Sigmoid colon (tissue), 7 donors: ENCODE results near the gene SLC4A1. TPM values are rescaled to one million over a fixed set of nuclear protein-coding genes. Genes with fewer than 3 reads are reported as not detected.
A peak's percentile ranks its signal among the peaks of the same experiment; 100 is the strongest.

Experiments used
- DNase-seq: peaks from one replicate; pipeline ENCODE4 v3.0.0-alpha.2; 2019
- H3K27ac ChIP-seq, 4 donors: fragments of 200-600 bp; sonication (generic); one replicate each; pipeline ENCODE4 v1.5.1; 2016 to 2019; ENCODE audit warnings: mild to moderate bottlenecking in 1 of 4
- H3K27me3 ChIP-seq, 3 donors: fragments of 200-600 bp; sonication (generic); one replicate each; pipeline ENCODE4 v1.5.1; 2019; ENCODE audit warnings: mild to moderate bottlenecking in 1 of 3
- H3K36me3 ChIP-seq, 4 donors: fragments of 200-600 bp; sonication (generic); one replicate each; pipeline ENCODE4 v1.5.1; 2016 to 2019
- H3K4me1 ChIP-seq, 4 donors: fragments of 200-600 bp; sonication (generic); one replicate each; pipeline ENCODE4 v1.5.1; 2017 to 2019
- H3K4me3 ChIP-seq, 4 donors: fragments of 200-600 bp; sonication (generic); one replicate each; pipeline ENCODE4 v1.5.1; 2017 to 2019; ENCODE audit warnings: mild to moderate bottlenecking in 2 of 4, moderate library complexity in 1 of 4
- H3K9me3 ChIP-seq, 4 donors: fragments of 200-600 bp in 3 of 4; sonication (generic) in 3 of 4; one replicate each; pipeline versions ENCODE4 v1.5.1 to v1.6.1; 2013 to 2019
- EP300 ChIP-seq, 4 donors: sonication (generic); formaldehyde crosslinking; IDR thresholded peaks; one replicate each; pipeline ENCODE4 v1.6.1; 2017; ENCODE audit warnings: antibody characterized with exemption in 4 of 4
- POLR2A ChIP-seq, 2 donors: fragments of 450-650 bp; IDR thresholded peaks; one replicate each; pipeline ENCODE4 v1.6.1; 2016; ENCODE audit warnings: antibody characterized with exemption in 2 of 2, mild to moderate bottlenecking in 2 of 2, moderate library complexity in 2 of 2
- POLR2AphosphoS5 ChIP-seq, 4 donors: sonication (generic); formaldehyde crosslinking; IDR thresholded peaks; one replicate each; pipeline ENCODE4 v1.6.1; 2017; ENCODE audit warnings: antibody characterized with exemption in 4 of 4
- WGBS, 2 donors: extraction: QIAGEN DNeasy Blood & Tissue Kit; methylation state at CpG; one replicate each; pipeline ENCODE4 v1.1.7; 2013; 5-methylcytosine and 5-hydroxymethylcytosine counted together
- intact Hi-C: fragments of 100-400 bp; cut with DNase I; formaldehyde crosslinking; loops from one replicate; pipeline ENCODE4 v1.15.1; 2023
- polyA plus RNA-seq, 3 donors: library from polyadenylated mRNA; stranded (reverse); fragments of 200-250 nt; gene quantifications; one replicate each; pipeline ENCODE4 v1.2.3, GENCODE V29; 2013
- total RNA-seq, 4 donors: library from RNA; depleted of rRNA; stranded (reverse); fragments of >200 nt; gene quantifications; one replicate each; pipeline ENCODE4 v1.1.0, GENCODE V29; 2016
- TF ChIP-seq, protein P1 (sequence below), 4 experiments: fragments of 450-650 bp in 3 of 4; fragments of 200-600 bp in 1 of 4; IDR thresholded peaks; one replicate each; pipeline ENCODE4 v1.5.1; 2016 to 2019; ENCODE audit warnings: antibody characterized with exemption in 4 of 4, mild to moderate bottlenecking in 3 of 4, moderate library complexity in 2 of 4
- donor health status: healthy with polysubstance abuse.
- donor health status: Bipolar disorder and iron deficiency.
- donor health status: healthy.

Gene SLC4A1
- total and polyA plus RNA-seq, 7 donors, result under 0.01 to 0.23 TPM; not detected in 5

DNA sequence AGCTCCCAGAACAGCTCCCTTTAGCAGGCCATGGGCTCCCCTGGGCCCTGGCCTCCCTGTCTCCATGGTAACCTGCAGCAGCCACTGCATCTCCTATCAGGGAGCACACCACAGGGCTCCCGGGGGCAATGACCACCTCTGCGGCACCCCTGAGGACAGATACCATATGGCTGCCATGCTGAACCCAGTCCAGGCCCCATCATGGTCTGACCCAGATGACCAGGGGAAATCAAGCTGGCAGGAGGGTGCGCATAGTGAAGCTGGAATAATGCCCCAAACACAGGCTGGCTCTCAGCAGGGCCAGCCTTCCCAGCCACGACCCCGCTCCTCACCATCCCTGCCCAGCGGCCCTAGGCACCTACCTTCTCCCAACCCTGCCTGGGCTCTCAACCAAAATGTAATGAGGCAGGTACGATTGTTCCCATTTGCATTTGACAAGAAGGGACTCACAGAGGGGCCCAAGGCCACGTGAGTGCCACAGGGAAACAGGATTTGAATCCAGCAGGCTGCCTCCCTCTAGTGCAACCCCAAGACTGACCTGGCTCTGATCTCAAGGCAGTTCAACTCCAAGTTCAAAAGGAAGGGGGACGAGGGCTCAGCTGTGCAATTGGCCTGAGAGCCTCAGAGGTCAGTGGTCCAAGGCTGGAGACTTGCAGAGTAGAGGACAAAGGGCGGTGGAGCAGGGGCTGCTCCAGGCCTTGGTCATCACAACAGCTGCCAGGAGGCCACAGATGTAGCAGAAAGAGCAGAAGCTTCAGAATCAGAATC, 42.9 kb upstream of the SLC4A1 start:
- H3K4me3 ChIP-seq, result no peak overlapping the region
- DNase-seq, result no peak
- 78 to 79% methylated on average over 10 of the region's 10 CpGs for WGBS, 2 donors
- no peaks in the 10 kb centered on the region for H3K36me3 ChIP-seq
- H3K27me3 ChIP-seq, result peaks cover 16 to 34% (median 31%) of the 10 kb centered on the region in 3 donors
- H3K27ac ChIP-seq, result no peak overlapping the region
- peaks cover 0 to 32% (median 31%) of the 10 kb centered on the region in 4 donors for H3K4me1 ChIP-seq
- H3K9me3 ChIP-seq, result no peaks in the 10 kb centered on the region
- intact Hi-C loops, result no loop called here
- TF ChIP-seq EP300 (IDR thresholded peaks at IDR 0.05) (no peak), POLR2A (IDR thresholded peaks at IDR 0.05) (no peak), POLR2AphosphoS5 (IDR thresholded peaks at IDR 0.05) (no peak)
- TF ChIP-seq, protein P1, sequence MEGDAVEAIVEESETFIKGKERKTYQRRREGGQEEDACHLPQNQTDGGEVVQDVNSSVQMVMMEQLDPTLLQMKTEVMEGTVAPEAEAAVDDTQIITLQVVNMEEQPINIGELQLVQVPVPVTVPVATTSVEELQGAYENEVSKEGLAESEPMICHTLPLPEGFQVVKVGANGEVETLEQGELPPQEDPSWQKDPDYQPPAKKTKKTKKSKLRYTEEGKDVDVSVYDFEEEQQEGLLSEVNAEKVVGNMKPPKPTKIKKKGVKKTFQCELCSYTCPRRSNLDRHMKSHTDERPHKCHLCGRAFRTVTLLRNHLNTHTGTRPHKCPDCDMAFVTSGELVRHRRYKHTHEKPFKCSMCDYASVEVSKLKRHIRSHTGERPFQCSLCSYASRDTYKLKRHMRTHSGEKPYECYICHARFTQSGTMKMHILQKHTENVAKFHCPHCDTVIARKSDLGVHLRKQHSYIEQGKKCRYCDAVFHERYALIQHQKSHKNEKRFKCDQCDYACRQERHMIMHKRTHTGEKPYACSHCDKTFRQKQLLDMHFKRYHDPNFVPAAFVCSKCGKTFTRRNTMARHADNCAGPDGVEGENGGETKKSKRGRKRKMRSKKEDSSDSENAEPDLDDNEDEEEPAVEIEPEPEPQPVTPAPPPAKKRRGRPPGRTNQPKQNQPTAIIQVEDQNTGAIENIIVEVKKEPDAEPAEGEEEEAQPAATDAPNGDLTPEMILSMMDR (IDR thresholded peaks at IDR 0.05), result no peak

DNA sequence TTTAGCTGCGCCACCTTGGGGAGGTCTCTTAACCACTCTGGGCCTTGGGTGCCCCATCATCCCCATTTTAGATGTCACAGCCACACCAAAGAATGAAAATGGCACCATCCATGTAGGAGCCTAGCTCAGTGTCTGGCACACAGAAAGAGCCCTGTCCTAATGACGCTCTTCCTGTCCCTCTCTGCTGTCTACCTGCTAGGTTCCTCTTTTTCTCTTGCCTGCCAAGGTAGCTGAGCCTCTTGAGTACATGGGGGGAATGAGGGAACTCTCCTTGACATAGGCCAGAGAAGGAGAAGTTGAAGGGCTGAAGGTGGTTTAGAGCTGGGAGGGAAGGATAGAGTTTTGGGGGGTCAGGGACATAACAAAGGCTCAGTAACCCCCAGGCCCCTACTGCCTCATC, 42.3 kb upstream of the SLC4A1 start:
- H3K4me1 ChIP-seq, result peaks cover 0 to 26% (median 26%) of the 10 kb centered on the region in 4 donors
- TF ChIP-seq POLR2A (IDR thresholded peaks at IDR 0.05) (no peak), EP300 (IDR thresholded peaks at IDR 0.05) (no peak), POLR2AphosphoS5 (IDR thresholded peaks at IDR 0.05) (no peak)
- TF ChIP-seq, protein P1 (IDR thresholded peaks at IDR 0.05), result no peak
- no peak overlapping the region for H3K27ac ChIP-seq
- H3K36me3 ChIP-seq, result no peaks in the 10 kb centered on the region
- intact Hi-C loops, result no loop called here
- H3K9me3 ChIP-seq, result no peaks in the 10 kb centered on the region
- no peak overlapping the region for H3K4me3 ChIP-seq
- 88 to 93% methylated on average over 2 of the region's 2 CpGs for WGBS, 2 donors
- DNase-seq, result no peak
- peaks cover 11 to 28% (median 25%) of the 10 kb centered on the region in 3 donors for H3K27me3 ChIP-seq

DNA sequence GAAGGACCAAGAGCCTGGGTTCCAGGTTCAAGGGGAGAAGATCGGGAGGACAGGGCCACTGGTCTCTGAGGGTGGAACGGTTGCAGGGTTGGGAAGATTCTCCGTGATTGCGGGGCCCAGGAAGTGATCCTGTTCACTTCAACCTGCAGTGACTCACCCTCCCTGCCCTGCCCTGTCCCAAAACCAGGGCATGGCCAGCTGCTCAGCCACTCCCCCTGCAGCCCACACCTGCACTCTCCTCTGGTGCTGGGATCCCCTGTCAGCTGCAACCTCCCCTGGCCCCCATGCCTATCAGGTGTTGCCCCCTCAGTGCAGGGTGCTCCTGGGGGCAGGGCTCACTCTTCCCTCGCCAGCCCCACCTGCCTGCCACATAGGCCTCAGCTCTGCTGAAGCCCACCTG, 41.5 kb upstream of the SLC4A1 start:
- Histone ChIP-seq H3K27ac (no peak overlapping the region), H3K36me3 (no peaks in the 10 kb centered on the region), H3K27me3 (peaks cover 4 to 21% (median 18%) of the 10 kb centered on the region in 3 donors), H3K9me3 (no peaks in the 10 kb centered on the region), H3K4me1 (peaks cover 0 to 21% (median 20%) of the 10 kb centered on the region in 4 donors), H3K4me3 (no peak overlapping the region)
- TF ChIP-seq POLR2A (IDR thresholded peaks at IDR 0.05), result no peak
- no peak for TF ChIP-seq POLR2AphosphoS5 (IDR thresholded peaks at IDR 0.05)
- TF ChIP-seq EP300 (IDR thresholded peaks at IDR 0.05), result no peak
- TF ChIP-seq, protein P1 (IDR thresholded peaks at IDR 0.05), result no peak
- DNase-seq, result no peak
- 36 to 69% methylated on average over 5 of the region's 5 CpGs for WGBS, 2 donors
- intact Hi-C loops, result loop anchor here (2.0 to 5.0 kb wide), 2 partner anchors 38 to 87 kb away; partner anchors contain the start of gene GRN

GRCh38 chr17:44308865-44309264, 40.9 kb upstream of the SLC4A1 start:
- TF ChIP-seq, protein P1 (IDR thresholded peaks at IDR 0.05), result no peak
- TF ChIP-seq POLR2AphosphoS5 (IDR thresholded peaks at IDR 0.05), result no peak
- no peak for TF ChIP-seq POLR2A (IDR thresholded peaks at IDR 0.05)
- no peak for TF ChIP-seq EP300 (IDR thresholded peaks at IDR 0.05)
- Histone ChIP-seq H3K27me3 (peaks cover 0 to 15% (median 12%) of the 10 kb centered on the region in 3 donors), H3K27ac (peak overlapping the region in 3 of 4 donors; percentile 68 to 87 (median 85)), H3K4me3 (peak overlapping the region in 3 of 4 donors; percentile 35 to 55 (median 54)), H3K9me3 (no peaks in the 10 kb centered on the region), H3K4me1 (peaks cover 0 to 21% (median 19%) of the 10 kb centered on the region in 4 donors), H3K36me3 (no peaks in the 10 kb centered on the region)
- WGBS, 2 donors, result 3 to 9% methylated on average over 15 of the region's 15 CpGs
- intact Hi-C loops, result loop anchor here (1.0 to 5.0 kb wide), 3 partner anchors 15 to 86 kb away; partner anchors contain the start of genes GRN and SLC25A39
- DNase-seq, result no peak
